HG02852 (cell line): ENCODE measurements around the gene CIZ1.
A peak's percentile ranks its signal among the peaks of the same experiment; 100 is the strongest.

Experiments used
- ATAC-seq: cut with Tn5 transposase; IDR thresholded peaks from one replicate; pipeline ENCODE4 v1.9.1; 2021; ENCODE audit warnings: mild to moderate bottlenecking, moderate library complexity; ENCODE audit not compliant: unreplicated experiment

Gene CIZ1

DNA sequence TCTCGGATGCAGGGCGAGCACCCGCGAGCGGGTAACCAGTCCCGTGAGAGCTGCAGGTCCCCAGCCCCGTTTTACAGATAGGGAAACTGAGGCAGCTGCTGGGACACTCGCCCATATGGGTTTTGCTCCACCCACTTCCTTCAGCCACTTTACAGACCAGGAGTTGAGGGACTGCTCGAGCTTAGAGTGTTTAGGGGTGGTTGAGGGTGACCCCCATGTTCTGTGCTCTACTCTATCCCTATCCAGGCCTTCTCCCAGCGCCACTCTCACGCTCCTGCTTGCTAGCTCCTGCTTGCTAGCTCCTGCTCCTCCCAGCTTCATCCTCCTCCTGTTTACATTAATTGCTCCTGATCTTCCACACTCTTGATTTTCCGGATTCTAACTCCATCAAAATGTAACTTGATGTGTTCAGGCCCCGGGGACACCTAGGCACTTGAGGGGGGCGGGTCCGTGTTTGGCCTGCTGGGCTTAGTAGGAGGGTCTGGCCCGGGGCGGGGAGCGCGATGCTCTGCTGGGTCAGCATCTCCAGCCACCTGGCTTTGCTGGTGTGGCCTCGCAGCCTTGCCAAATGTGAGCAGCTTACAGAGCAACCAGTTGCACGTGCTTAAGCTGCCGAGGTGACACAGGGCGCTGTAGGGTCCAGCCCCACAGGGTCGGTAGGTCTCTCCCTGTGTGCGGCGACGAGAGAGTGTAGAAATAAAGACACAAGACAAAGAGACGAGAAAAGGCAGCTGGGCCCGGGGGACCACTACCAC, 62.4 kb downstream of the CIZ1 start:
- ATAC-seq, result no peak

DNA sequence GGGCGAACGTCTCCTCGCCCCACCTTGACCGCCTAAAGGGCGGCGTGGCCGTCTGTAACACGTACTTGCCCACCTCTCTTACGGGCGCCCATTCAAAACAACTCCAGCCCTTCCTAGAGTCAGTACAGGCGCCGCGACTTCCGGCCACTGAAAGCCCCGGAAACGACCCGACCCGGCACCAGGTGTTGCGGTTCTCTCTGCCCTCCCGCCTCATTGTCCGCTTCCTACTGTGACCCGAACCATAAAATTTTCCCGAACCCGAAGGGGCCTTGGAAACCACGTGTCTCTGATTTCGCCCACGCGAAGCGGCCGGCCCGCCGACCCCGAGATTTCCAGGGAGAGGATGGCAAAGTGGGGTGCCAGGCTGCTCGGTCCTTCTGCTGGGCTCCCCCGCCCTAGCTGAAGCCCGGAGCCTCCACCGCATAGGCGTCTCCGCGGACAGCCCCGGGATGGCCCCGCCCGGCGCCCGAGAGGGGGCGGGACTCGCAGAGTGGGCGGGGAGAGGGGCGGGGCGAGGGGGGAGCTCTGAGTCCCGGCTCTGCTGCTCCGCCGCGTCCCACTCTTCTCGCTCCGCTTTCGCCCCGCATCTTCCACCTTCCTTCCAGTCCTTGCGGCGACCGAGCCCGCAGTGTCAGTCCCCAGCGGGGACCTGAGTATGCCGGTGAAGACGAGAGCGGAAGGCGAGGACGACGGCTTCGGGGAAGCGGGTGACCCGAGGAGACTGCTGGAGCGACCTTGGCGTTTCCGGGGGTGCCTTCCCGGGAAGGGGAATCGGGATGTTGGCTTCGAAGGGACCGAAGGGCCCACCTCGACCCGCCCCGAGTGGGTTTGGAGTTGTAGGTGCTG, 63.2 kb downstream of the CIZ1 start:
- peak; percentile 57 for ATAC-seq

DNA sequence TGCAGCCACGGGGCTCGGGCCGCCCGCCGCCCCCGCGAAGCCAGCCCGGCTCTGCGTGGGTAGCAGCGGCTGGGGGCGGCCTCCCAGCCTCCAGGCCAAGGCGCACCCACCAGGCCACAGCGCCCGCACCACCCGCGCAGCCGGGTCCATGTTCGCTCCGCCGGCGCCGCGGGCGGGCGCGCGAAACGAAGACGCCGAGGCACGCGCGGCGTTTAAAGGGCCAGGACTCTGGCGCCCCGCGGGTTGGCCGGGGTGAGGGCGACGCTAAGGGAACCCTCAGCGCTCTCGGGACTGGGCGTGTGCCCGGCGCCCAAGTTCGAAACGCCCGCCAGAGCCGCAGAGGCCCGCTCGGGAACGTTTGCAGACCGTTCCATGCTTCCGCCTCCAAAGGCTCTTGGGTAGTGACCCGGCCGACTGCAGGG, 63.8 kb downstream of the CIZ1 start, which contains the start of gene PTGES2:
TSS of gene PTGES2 (minus strand) at position 162 of the 422 bp plus-strand sequence. CDS start at position 150, 12 bp downstream.
- peak; percentile 46 for ATAC-seq

DNA sequence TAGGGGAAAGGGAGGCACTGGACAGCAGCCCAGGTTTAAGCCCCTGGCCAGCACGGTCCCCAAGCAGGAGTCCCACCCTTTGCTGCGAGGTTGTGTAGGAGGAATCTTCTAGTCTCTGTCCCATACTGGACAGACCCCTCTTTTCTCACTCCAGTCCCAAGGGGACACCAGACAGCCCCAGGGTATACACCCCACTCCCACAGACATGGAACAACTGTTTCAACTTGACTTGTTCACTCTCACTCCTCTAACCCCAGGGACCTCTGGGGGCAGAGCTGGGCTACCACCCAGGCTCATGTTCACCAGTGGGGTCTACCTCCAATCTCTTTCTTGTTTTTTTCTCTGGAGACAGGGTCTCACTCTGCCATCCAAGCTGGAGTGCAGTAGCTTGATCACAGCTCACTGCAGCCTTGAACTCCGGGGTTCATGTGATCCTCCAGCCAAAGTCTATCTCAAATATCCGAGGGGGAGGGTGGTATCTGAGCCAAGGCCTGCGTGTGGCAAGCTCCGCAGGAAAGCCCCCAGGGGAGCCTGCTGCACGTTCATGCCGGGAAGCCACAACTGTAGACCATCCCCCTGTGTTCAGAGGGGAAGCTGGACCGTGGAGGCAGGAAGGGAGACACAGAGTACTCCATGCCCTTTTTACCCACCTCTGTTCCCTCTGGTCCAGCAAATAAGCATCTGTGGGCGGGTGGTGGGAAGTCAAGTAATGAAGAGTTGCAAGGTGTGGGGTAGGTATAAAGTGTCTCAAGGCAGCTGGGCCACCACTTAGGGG, 65.6 kb downstream of the CIZ1 start:
- no peak for ATAC-seq

DNA sequence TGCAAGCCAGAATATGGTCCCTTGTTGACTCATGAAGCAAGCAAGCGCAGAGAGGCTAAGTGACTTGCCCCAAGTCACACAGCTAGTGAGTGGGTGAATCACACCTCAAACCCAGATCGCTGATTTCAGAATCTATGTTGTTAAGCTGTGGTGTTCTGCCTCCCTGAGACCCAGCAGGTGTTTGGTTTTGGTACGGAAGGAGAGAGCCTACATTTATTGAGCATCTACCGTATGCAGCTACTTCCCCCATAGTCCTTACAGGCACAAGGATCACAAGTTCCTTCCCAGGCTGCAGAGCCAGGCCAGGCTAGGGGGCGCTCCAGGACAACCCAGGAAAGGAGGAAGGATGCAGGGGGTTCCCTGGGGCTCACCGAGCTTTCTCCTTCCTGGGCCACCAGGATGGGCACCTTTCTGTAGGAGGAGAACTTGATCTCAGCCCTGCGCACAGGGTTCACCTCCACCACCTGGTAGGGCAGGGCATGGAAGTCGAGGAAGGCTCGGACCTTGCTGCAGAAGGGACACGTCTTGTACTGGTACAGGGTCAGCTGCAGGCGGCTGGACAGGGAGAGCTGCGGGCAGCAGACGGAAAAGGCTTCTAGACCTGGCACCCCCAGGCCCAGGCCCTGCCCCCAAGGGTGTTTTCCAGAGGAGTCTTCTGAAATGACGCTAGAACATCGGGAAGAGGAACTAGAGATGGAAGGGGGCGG, 66.3 kb downstream of the CIZ1 start:
- no peak for ATAC-seq

DNA sequence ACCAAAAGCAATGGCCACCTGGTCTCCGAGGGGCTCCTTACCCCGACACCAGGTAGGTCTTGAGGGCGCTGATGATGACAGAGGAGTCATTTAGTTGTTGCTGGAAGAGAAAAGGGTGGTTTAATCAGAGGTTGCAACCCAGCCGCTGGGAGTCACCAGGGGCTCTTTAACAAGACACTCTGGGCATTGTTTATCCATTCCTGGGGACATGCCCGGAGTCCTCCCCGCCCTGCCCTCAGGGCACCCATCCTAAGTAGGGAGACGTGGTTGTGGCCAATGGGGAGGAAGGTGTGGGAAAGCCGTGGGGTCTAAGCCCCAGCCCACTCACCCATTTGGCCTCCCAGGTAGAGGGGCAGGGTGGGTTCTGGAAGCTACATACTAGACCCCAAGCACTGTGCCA, 66.9 kb downstream of the CIZ1 start:
- ATAC-seq, result no peak

DNA sequence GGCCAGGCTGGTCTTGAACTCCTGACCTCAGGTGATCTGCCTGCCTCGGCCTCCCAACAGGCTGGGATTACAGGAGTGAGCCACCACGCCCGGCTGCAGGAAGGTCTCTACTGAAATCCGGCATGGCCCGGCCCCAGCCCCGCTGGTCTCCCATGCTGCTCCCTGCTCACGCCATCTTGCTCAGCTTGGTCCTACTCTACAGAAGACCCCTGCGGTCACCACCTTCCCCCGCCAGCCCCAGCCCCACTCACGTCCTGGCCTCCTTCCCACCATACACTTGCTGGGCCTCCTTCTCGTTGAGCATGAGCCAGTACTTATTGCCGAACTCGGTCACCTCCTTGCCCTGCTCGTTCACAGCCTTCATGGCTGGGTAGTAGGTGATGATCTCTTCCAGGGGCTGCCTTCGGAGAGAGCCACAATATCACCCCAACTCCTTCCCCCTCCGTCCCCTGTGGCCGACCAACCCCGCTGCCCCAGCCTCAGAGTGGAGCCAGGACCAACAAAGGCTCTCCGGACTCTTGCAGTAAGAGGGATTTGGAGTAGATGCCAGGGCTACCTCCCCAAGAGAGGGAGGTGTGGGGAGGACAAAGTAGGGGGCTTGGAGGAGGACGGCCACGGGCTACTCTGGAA, 67.8 kb downstream of the CIZ1 start:
- no peak for ATAC-seq

DNA sequence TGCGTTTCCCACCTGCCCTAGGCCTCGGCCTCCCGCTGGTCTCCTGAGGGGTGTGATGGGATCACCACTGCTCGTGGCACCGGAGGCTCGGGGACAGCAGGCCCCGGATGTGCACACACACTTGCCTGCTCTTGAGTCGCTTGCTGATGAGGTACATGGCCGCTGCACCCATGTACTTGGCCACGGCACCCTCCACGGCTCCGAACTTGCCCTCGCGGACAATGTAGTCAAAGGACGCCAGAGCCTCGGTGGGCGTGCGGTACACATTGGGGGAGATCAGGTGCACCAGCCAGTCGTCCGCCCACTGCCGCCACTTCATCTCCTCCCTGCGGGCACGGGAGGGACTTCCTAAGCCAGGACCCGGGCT, 68.6 kb downstream of the CIZ1 start:
- ATAC-seq, result no peak

DNA sequence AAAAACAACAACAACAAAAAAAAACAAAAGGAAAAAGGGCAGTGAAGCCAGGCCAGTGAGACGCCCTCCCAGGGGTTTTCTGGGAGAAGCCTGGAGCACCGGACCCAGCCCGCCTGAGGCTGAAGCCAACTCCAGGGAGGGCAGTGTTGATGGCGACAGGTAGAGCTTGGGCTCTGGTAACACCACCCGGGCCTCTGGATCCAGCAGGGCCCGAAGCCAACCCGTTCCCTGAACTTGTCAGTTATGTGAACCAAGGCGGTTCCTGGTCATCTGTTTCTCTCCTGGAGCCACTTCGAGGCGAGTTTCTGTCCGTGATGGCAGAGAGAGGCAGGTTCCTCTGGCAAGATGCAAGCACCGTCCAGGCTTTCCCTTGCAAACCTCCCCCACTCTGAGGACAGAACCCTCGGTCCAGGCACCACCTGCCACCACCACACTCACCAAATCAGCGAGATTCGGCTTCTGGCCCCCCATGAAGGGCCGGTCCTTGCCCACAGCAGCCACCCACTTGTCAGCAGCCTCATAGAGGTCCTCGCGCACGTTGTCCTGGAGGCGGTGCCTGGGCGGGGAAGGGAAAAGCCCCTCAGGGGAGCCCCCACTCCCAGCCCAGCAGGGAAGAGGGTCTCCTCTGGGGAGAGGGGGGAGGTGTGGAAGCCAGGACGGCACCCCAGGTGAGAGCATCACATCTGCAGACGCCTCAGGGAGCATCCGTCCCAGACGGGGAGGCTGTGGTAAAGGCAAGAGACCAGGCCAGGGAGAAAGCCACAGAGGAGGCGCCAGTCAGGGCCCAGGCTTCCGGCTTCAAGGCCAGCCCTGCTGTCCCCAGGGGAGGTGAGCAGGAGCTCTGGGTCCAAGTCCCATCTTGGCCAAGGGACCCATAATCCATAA, 69.2 kb downstream of the CIZ1 start:
- ATAC-seq, result no peak

DNA sequence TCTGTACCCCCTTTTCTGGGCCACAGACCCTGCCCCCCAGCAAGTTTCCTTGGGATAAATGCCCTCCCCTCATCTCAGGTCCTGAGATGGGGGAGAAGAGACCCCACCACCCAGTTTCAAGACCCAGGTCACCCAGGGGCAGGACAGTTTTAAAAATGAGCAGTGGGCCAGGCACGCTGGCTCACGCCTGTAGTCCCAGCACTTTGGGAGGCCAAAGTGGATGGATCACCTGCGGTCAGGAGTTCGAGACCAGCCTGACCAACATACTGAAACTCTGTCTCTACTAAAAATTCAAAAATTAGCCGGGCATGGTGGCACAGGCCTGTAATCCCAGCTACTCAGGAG, 69.9 kb downstream of the CIZ1 start:
- ATAC-seq, result no peak

DNA sequence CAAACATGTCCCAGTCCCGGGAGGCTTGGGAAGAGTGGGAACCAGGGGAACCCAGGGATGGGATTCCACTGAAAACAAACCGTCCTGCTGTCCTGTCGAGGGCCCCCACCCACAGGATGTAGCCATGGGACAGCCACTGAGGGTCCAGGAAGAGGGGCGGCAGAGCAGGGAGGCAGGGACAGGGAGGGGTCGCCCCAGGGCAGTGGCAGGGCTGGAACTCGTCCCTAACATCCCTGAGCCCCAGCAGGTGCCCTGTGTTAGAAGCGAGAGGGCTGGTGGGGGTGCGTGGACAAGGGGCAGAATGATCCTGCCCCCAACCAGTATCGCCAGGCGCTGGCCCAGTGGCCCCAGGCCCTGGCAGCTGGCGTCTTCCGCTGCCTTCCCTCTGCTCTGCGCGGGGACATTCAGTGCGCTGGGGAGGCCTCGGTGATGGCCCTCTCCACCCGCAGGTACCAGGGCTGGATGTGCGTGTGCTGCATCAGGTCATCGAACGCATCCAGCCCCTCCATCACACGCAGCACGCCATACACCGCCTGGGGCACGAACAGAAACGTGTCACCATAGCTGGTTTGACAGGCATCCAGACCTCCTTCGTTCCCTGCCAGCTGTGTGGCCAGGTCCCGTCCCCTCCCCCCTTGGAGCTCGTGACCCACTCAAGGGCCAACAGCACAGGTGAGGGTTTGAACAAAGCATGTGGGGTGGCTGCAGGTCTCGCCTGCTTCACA, 70.5 kb downstream of the CIZ1 start:
- no peak for ATAC-seq

DNA sequence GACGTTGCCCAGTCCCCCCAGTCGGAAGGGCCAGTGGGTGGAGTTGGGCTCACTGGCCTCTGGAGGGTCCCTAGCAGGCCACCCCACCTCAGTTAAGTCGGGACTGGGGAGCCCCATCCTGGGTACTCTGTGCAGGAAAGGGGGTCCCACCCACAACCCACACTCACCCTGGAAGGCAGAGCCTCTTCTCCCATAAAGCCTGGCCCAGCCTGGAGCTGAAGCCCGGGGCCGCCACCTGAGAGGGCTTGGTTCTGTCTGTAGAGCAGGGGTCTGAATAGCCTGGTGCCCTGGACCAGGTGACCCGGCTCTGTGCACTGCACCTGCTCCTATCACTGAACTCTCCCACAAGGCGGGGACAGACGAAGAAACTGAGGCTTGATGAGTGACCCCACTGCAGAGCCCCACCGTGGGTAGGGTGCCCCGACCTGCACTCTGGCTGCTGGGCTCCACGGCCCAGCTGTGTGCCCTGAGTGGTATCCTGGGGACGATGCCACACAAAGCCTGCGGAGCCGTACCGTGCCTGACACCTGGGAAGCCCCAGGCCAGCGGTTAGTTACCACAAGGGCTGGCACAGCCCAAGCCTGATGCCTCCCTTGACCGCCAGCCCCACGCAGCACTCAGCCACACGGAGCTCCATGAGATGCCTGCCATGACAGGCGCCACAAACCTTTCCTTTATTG, 71.2 kb downstream of the CIZ1 start:
- ATAC-seq, result no peak

DNA sequence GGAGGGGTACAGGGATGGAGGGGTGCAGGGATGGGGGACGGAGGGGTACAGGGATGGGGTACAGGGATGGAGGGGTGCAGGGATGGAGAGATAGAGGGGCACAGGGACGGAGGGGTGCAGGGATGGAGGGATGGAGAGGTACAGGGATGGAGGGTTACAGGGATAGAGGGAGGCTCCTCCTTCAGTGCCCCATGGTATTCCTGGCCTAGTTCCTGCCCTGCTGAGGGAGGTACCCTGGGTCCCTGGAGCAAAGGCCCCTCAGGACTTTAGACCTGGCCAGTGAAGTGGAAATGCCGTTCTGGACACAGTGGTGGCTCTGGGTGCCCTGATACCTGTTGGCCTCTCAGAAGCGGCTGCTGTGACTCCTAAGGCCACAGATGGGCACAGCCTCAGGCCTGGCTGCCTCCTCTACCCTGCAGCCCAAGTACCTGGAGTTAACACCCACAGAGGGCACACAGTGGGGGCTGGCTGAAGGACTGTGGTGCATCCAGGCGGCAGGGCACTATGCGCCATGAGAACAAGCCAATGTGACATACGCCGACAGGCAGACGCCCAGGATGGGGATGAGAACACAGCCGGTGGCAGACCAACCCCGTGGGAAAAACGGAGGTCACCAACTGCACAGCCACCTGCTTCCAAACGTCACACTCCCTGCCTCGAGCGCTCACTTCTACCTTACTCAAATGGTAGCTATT, 72.3 kb downstream of the CIZ1 start:
- no peak for ATAC-seq

DNA sequence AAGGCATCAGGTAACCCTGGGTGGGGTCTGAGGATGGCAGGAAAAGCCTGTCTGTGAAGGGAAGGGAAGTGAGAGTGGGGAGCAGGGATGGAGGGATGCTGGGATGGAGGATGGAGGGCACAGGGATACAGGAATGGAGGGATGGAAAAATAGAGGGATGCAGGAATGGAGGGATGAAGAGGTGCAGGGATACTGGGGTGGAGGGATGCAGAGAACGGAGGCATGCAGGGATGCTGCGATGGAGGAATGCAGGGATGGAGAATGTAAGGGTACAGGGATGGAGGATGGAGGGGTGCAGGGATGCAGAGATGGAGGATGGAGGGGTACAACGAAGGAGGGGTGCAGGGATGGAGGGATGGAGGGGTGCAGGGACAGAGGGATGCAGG, 72.9 kb downstream of the CIZ1 start:
- ATAC-seq, result no peak

DNA sequence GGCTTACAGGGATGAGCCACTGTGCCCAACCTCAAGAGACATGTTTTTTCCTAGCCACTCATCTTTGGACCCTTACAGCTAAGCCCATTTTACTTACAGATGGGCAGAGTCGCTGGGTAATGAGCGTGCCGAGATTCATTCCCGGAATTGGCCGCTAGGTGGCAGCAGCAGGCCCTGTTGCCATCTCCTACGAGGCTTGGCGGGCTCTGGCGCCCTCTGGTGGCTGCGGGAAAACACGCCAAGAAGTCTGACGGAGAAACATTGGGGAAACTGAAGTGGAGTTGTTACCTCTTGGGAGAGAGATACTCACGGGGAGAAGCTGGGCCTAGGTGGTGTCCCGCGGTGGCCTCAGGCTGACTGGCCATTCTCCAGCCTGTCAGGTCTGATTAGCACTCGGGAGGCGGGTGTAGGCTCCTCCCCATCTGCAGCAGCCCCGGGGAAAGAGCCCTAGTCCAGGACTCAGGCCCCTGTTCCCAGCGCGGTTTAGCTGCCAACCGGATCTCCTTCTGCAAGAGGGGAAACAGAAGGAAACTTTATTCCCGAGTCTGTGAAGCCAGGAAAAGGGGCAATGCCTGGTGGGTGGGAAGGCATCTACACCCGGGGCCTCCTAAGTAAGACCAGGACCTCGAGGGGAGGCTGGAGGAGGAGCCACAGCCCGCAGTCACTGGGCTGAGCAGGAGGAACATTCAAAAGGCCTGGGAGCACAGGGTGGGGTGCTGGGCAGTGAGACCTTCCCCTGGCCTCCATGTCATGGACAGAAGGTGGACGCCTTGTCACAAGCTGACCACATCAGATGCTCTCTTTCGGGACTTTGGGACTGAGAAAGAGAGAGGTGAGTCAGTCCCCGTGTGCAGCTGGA, 73.5 kb downstream of the CIZ1 start:
- ATAC-seq, result peak; percentile 65
